ENCODE measurements around the gene RAPGEF1. TPM values are rescaled to one million over a fixed set of nuclear protein-coding genes. Genes with fewer than 3 reads are reported as not detected.

The RAPGEF1 gene
- 10 to 100 TPM; 22.9 to 53.6 (median 30.2) TPM for total RNA-seq
- long read RNA-seq, partial matches to known transcripts, result 0 of 3 reads
- long read RNA-seq, other reads (novel, unspliced or antisense), result 3 of 3 reads

GRCh38 chr9:131739959-131740648 lies at the start of gene RAPGEF1:
TSS of gene RAPGEF1 (minus strand) at chr9:131740076. CDS start at chr9:131739830, 246 bp downstream.
- DNase-seq, result peak; percentile 80 to 86 (median 84)
- no peak for TF ChIP-seq POLR2A (IDR thresholded peaks at IDR 0.05)
- peak; percentile 72 to 99 (median 82) for TF ChIP-seq CTCF (IDR thresholded peaks at IDR 0.05)
- intact Hi-C loops (cut with DNase I), result loop anchor here (2.0 to 10.0 kb wide), 4 partner anchors 65 to 149 kb away; no protein-coding TSS in a partner anchor
- Histone ChIP-seq H3K9me3 (no peaks in the 10 kb centered on the region), H3K36me3 (no peaks in the 10 kb centered on the region), H3K4me3 (peak within 1 kb of the TSS; percentile 62 to 66 (median 63)), H3K27me3 (no peaks in the 10 kb centered on the region), H3K27ac (peak within 1 kb of the TSS; percentile 87 to 99 (median 91)), H3K4me1 (peaks cover 0 to 32% (median 19%) of the 10 kb centered on the region in 4 donors)
- peak; percentile 44 to 78 (median 69) for ATAC-seq
- WGBS (ENCODE audit: insufficient coverage, low coverage, low lambda C conversion rate, missing lambda C conversion rate), result 55% methylated on average over 3 of the region's 69 CpGs

GRCh38 chr9:131788851-131789250 lies 49.0 kb upstream of the RAPGEF1 start:
- DNase-seq, result no peak
- no peaks in the 10 kb centered on the region for H3K36me3 ChIP-seq
- TF ChIP-seq POLR2A (IDR thresholded peaks at IDR 0.05) (no peak), CTCF (IDR thresholded peaks at IDR 0.05) (no peak)
- no peak for ATAC-seq
- H3K27ac ChIP-seq, result no peak overlapping the region
- H3K27me3 ChIP-seq, result no peaks in the 10 kb centered on the region
- no peak overlapping the region for H3K4me3 ChIP-seq
- no peaks in the 10 kb centered on the region for H3K4me1 ChIP-seq
- 71% methylated on average over 1 of the region's 1 CpG for WGBS (ENCODE audit: insufficient coverage, low coverage, low lambda C conversion rate, missing lambda C conversion rate)
- H3K9me3 ChIP-seq, result no peaks in the 10 kb centered on the region
- intact Hi-C loops (cut with DNase I), result no loop called here

GRCh38 chr9:131787838-131788237 lies 48.0 kb upstream of the RAPGEF1 start:
- Histone ChIP-seq H3K9me3 (no peaks in the 10 kb centered on the region), H3K27me3 (no peaks in the 10 kb centered on the region), H3K36me3 (no peaks in the 10 kb centered on the region), H3K27ac (no peak overlapping the region), H3K4me3 (no peak overlapping the region), H3K4me1 (no peaks in the 10 kb centered on the region)
- WGBS (ENCODE audit: insufficient coverage, low coverage, low lambda C conversion rate, missing lambda C conversion rate), result 48% methylated on average over 6 of the region's 9 CpGs
- ATAC-seq (no peak), DNase-seq (no peak)
- intact Hi-C loops (cut with DNase I), result no loop called here
- TF ChIP-seq CTCF (IDR thresholded peaks at IDR 0.05) (no peak), POLR2A (IDR thresholded peaks at IDR 0.05) (no peak)

- intact Hi-C loops (cut with DNase I), result no loop called here
- ATAC-seq (no peak), DNase-seq (no peak)
- H3K27ac ChIP-seq, result no peak overlapping the region
- H3K4me3 ChIP-seq, result no peak overlapping the region
- H3K9me3 ChIP-seq, result no peaks in the 10 kb centered on the region
- H3K4me1 ChIP-seq, result no peaks in the 10 kb centered on the region
- WGBS (ENCODE audit: insufficient coverage, low coverage, low lambda C conversion rate, missing lambda C conversion rate), result 34% methylated on average over 9 of the region's 13 CpGs
- TF ChIP-seq CTCF (IDR thresholded peaks at IDR 0.05), result no peak
- TF ChIP-seq POLR2A (IDR thresholded peaks at IDR 0.05), result no peak
- no peaks in the 10 kb centered on the region for H3K27me3 ChIP-seq
- H3K36me3 ChIP-seq, result no peaks in the 10 kb centered on the region
These were observed 45.0 kb upstream of the RAPGEF1 start for GRCh38 chr9:131784748-131785501.
